Cardiac septum (tissue), 1 donor: ENCODE data around the gene PA2G4. TPM values are rescaled to one million over a fixed set of nuclear protein-coding genes. Genes with fewer than 3 reads are reported as not detected.
"Not testable (repeated sequence)": the region's sequence is repeated elsewhere in the genome, so short reads cannot be mapped to it uniquely, and the experiment has no call there.

Source experiments
- DNase-seq: peaks from one replicate; pipeline ENCODE4 v3.0.0-alpha.2; 2020; ENCODE audit warnings: low spot score
- intact Hi-C: fragments of 100-400 bp; cut with DNase I; formaldehyde crosslinking; loops from one replicate; pipeline ENCODE4 v1.14.0; 2022
- total RNA-seq: library from RNA; stranded (reverse); fragmentation: NEBNext Ultra II Directional; extraction: Animal tissue kit (Norgen Biotek cat#: 25700); gene quantifications from one replicate; pipeline ENCODE4 v1.2.1, GENCODE V29; 2021
- donor health status: DM: no; HTN: no; CAD: no.

The PA2G4 gene
- total RNA-seq, 1 donor from 2014 or later: 61.6 TPM

GRCh38 chr12:56097738-56098137 is 6.6 kb upstream of the PA2G4 start:
- no peak for DNase-seq
- intact Hi-C loops: no loop called here

- DNase-seq: no peak
Observed at GRCh38 chr12:56098592-56098991, 5.8 kb upstream of the PA2G4 start.

GRCh38 chr12:56099787-56100186 is 4.6 kb upstream of the PA2G4 start:
- intact Hi-C loops: loop anchor here (5.0 kb wide), 1 partner anchor 92 kb away; no protein-coding TSS in a partner anchor

More at GRCh38 chr12:56098592-56098991, 5.8 kb upstream of the PA2G4 start:
- intact Hi-C loops: no loop called here

GRCh38 chr12:56101045-56101444 is 3.3 kb upstream of the PA2G4 start:
- DNase-seq: no peak
- intact Hi-C loops: loop anchor here (5.0 kb wide), 1 partner anchor 94 kb away; no protein-coding TSS in a partner anchor

More at GRCh38 chr12:56099787-56100186, 4.6 kb upstream of the PA2G4 start:
- no peak for DNase-seq

- intact Hi-C loops: loop anchor here (5.0 kb wide), 1 partner anchor 95 kb away; no protein-coding TSS in a partner anchor
- no peak for DNase-seq
Observed at GRCh38 chr12:56102683-56103065, 1.7 kb upstream of the PA2G4 start.

GRCh38 chr12:56103066-56103711 is 1.2 kb upstream of the PA2G4 start:
- no peak for DNase-seq
- intact Hi-C loops: loop anchor here (5.0 kb wide), 1 partner anchor 96 kb away; no protein-coding TSS in a partner anchor

- intact Hi-C loops: loop anchor here (1.0 to 5.0 kb wide), 3 partner anchors 13 to 96 kb away; partner anchors contain the start of genes RPL41 and RPS26
Observed at GRCh38 chr12:56103823-56104108, 593 bp upstream of the PA2G4 start.

GRCh38 chr12:56104815-56105608 is 653 bp downstream of the PA2G4 start:
- intact Hi-C loops: loop anchor here (1.0 to 5.0 kb wide), 3 partner anchors 11 to 98 kb away; partner anchors contain the start of genes RPL41 and RPS26
- DNase-seq: no peak

More at GRCh38 chr12:56103823-56104108, 593 bp upstream of the PA2G4 start:
- no peak for DNase-seq

GRCh38 chr12:56105609-56105902 is 1.2 kb downstream of the PA2G4 start:
- DNase-seq: no peak

GRCh38 chr12:56107242-56107641 is 2.9 kb downstream of the PA2G4 start:
- intact Hi-C loops: no loop called here
- DNase-seq: no peak

More at GRCh38 chr12:56105609-56105902, 1.2 kb downstream of the PA2G4 start:
- intact Hi-C loops: no loop called here

GRCh38 chr12:56110571-56110970 is 6.2 kb downstream of the PA2G4 start:
- intact Hi-C loops: loop anchor here (10.0 kb wide), 1 partner anchor 366 kb away; the partner anchor contains the start of gene GDF11
- DNase-seq: no peak

GRCh38 chr12:56114084-56114483 is 9.7 kb downstream of the PA2G4 start:
- DNase-seq: no peak
- intact Hi-C loops: loop anchor here (10.0 kb wide), 1 partner anchor 369 kb away; the partner anchor contains the start of gene GDF11

GRCh38 chr12:56115329-56115728 is 11.0 kb downstream of the PA2G4 start:
- intact Hi-C loops: loop anchor here (5.0 to 10.0 kb wide), 3 partner anchors 73 to 371 kb away; partner anchors contain the start of genes CNPY2, GDF11 and RPS26
- no peak for DNase-seq

- peak; percentile 96 for DNase-seq
- intact Hi-C loops: loop anchor here (1.0 to 10.0 kb wide), 4 partner anchors 12 to 372 kb away; partner anchors contain the start of genes CNPY2, GDF11, PA2G4 and RPS26
Observed at GRCh38 chr12:56116267-56117081, 12.1 kb downstream of the PA2G4 start, which contains the start of gene RPL41. Gene RPL41 (plus strand): TSS chr12:56116633.

- intact Hi-C loops: loop anchor here (5.0 to 10.0 kb wide), 3 partner anchors 75 to 372 kb away; partner anchors contain the start of genes CNPY2, GDF11 and RPS26
- not testable (repeated sequence) for DNase-seq
Observed at GRCh38 chr12:56117082-56117706, 12.8 kb downstream of the PA2G4 start.

- intact Hi-C loops: loop anchor here (1.0 to 10.0 kb wide), 6 partner anchors 41 to 373 kb away; partner anchors contain the start of genes CNPY2, GDF11, MYL6 and NABP2
- peak; percentile 98 for DNase-seq
Observed at GRCh38 chr12:56117778-56118687, 13.7 kb downstream of the PA2G4 start, which contains the start of gene ZC3H10. Gene ZC3H10 (plus strand): TSS chr12:56118266. CDS start chr12:56120563, 2,297 bp downstream.

GRCh38 chr12:56118688-56119357 is 14.5 kb downstream of the PA2G4 start:
- DNase-seq: no peak
- intact Hi-C loops: loop anchor here (1.0 to 10.0 kb wide), 6 partner anchors 40 to 374 kb away; partner anchors contain the start of genes CNPY2, GDF11, MYL6 and NABP2
